Endothelial cell of umbilical vein (primary cell): Measurements from ENCODE around the gene TRANK1. TPM values are rescaled to one million over a fixed set of nuclear protein-coding genes. Genes with fewer than 3 reads are reported as not detected.
A peak's percentile ranks its signal among the peaks of the same experiment; 100 is the strongest.

Source experiments
- BruUV-seq: library from RNA; stranded (reverse); fragments of 400-500 nt; replicated peaks from 2 replicates; lab custom pipeline; 2021; lab: Mats Ljungman, UMichigan
- CTCF ChIA-PET: fragments of 300-600, 350-600 bp; sonication (Branson Sonifier 250); formaldehyde crosslinking; loops from one replicate; lab custom pipeline; 2021; ENCODE audit warnings: antibody characterized with exemption, inconsistent platforms; lab: Charles Lee
- POLR2A ChIA-PET: fragments of 300-600, 350-600 bp; sonication (Branson Sonifier 250); formaldehyde crosslinking; loops from one replicate; lab custom pipeline; 2021; ENCODE audit warnings: antibody characterized with exemption, inconsistent platforms; lab: Charles Lee
- DNase-seq: peaks from one replicate; pipeline ENCODE4 v3.0.0-alpha.2; 2011; ENCODE audit warnings: low read depth, low spot score
- FAIRE-seq: peaks from 2 replicates; lab custom pipeline; 2011; peaks lifted over from hg19 to GRCh38; lab: Jason Lieb, UNC
- H2AFZ ChIP-seq: 2 replicates; pipeline ENCODE4 v1.6.0; 2012; ENCODE audit warnings: low read depth, low read length, control low read depth, inconsistent platforms
- H3K27ac ChIP-seq: 2 replicates; pipeline ENCODE4 v1.5.1; 2011; ENCODE audit warnings: low read depth, mild to moderate bottlenecking, control low read depth, low read length, moderate library complexity; ENCODE audit not compliant: insufficient read depth
- H3K27me3 ChIP-seq, 2 experiments: 2 replicates each; pipeline versions ENCODE4 v1.6.0 to v1.6.1; 2011; ENCODE audit warnings: low read length in 2 of 2, mixed read lengths in 1 of 2; ENCODE audit not compliant: control insufficient read depth in 2 of 2, insufficient read depth in 2 of 2
- H3K36me3 ChIP-seq, 2 experiments: 2 replicates in 1 of 2; 3 replicates in 1 of 2; pipeline ENCODE4 v1.5.1; 2011; ENCODE audit warnings: low read length in 2 of 2, mild to moderate bottlenecking in 1 of 2, moderate library complexity in 1 of 2; ENCODE audit not compliant: control insufficient read depth in 2 of 2, insufficient read depth in 2 of 2; ENCODE audit errors: extremely low read depth in 1 of 2
- H3K4me1 ChIP-seq: 3 replicates; pipeline ENCODE4 v1.5.1; 2011; ENCODE audit warnings: mild to moderate bottlenecking, low read length; ENCODE audit not compliant: control insufficient read depth, insufficient read depth; ENCODE audit errors: extremely low read depth
- H3K4me2 ChIP-seq: 2 replicates; pipeline ENCODE4 v1.6.1; 2011; ENCODE audit warnings: low read length, control low read depth, mixed read lengths; ENCODE audit not compliant: insufficient read depth
- H3K4me3 ChIP-seq, 3 experiments: fragments of 200-600 bp in 1 of 3; sonication (generic), shearing (Covaris generic) in 1 of 3; replicated peaks in 1 of 3; 2 replicates each; pipeline ENCODE4 v1.5.1; 2011 to 2016; ENCODE audit warnings: control low read depth in 3 of 3, low read length in 3 of 3, mild to moderate bottlenecking in 2 of 3, inconsistent platforms in 1 of 3, low read depth in 1 of 3, moderate library complexity in 1 of 3; ENCODE audit not compliant: insufficient read depth in 1 of 3
- H3K79me2 ChIP-seq: 2 replicates; pipeline ENCODE4 v1.6.0; 2012; ENCODE audit warnings: low read length, inconsistent platforms; ENCODE audit not compliant: control insufficient read depth, insufficient read depth
- H3K9ac ChIP-seq: replicated peaks from 2 replicates; pipeline ENCODE3; 2011; ENCODE audit warnings: low read length, control low read depth; ENCODE audit not compliant: insufficient read depth; ENCODE audit errors: extremely low read depth
- H3K9me1 ChIP-seq: replicated peaks from 3 replicates; pipeline ENCODE4 v1.6.0; 2011; ENCODE audit warnings: mild to moderate bottlenecking, low read length; ENCODE audit not compliant: control insufficient read depth, insufficient read depth; ENCODE audit errors: extremely low read depth
- H3K9me3 ChIP-seq: replicated peaks from 2 replicates; pipeline ENCODE4 v1.5.1; 2012; ENCODE audit warnings: low read length, inconsistent platforms; ENCODE audit not compliant: control insufficient read depth, insufficient read depth
- H4K20me1 ChIP-seq: replicated peaks from 2 replicates; pipeline ENCODE3; 2011; ENCODE audit warnings: mild to moderate bottlenecking, low read length; ENCODE audit not compliant: control insufficient read depth, insufficient read depth; ENCODE audit errors: extremely low read depth
- EZH2 ChIP-seq: IDR thresholded peaks from 2 replicates; pipeline ENCODE4 v1.6.1; 2012; ENCODE audit warnings: borderline replicate concordance, low read depth, mild to moderate bottlenecking, moderate library complexity, low read length, inconsistent platforms; ENCODE audit not compliant: severe bottlenecking
- FOS ChIP-seq: IDR thresholded peaks from 2 replicates; pipeline ENCODE4 v1.6.1; 2011; ENCODE audit warnings: mild to moderate bottlenecking, low read length, moderate library complexity, borderline replicate concordance; ENCODE audit not compliant: insufficient read depth
- GATA2 ChIP-seq: IDR thresholded peaks from 2 replicates; pipeline ENCODE4 v1.7.0; 2011; ENCODE audit warnings: low read depth, mild to moderate bottlenecking, moderate library complexity, mixed read lengths, low read length; ENCODE audit not compliant: insufficient read length, insufficient read depth
- JUN ChIP-seq: IDR thresholded peaks from 2 replicates; pipeline ENCODE4 v1.6.1; 2011; ENCODE audit warnings: borderline replicate concordance, low read depth; ENCODE audit not compliant: insufficient read length, insufficient read depth
- MAX ChIP-seq: IDR thresholded peaks from 2 replicates; pipeline ENCODE4 v1.6.1; 2011; ENCODE audit not compliant: insufficient read depth, insufficient read length
- MYC ChIP-seq: IDR thresholded peaks from one replicate; pipeline ENCODE4 v1.6.1; 2011; ENCODE audit warnings: mild to moderate bottlenecking, low read depth, low read length
- POLR2A ChIP-seq: IDR thresholded peaks from 2 replicates; pipeline ENCODE4 v1.6.1; 2012; ENCODE audit warnings: low read depth, mild to moderate bottlenecking, control low read depth, low read length
- POLR2AphosphoS5 ChIP-seq: IDR thresholded peaks from 2 replicates; pipeline ENCODE4 v1.6.1; 2012; ENCODE audit warnings: low read depth, mild to moderate bottlenecking, control low read depth, low read length, moderate library complexity; ENCODE audit not compliant: insufficient read depth
- dilution Hi-C: fragments of 300-500 bp; cut with MboI; formaldehyde crosslinking; loops from one replicate; pipeline ENCODE4 v1.15.0; 2019; ENCODE audit warnings: low sequenced_read_pairs; ENCODE audit not compliant: extremely low pct_ligation_motif_present
- intact Hi-C: fragments of 100-400 bp; cut with micrococcal nuclease; formaldehyde crosslinking; loops from one replicate; pipeline ENCODE4 v1.10.0; 2022
- polyA plus RNA-seq, 4 experiments: library from polyadenylated mRNA; depleted of rRNA in 3 of 4; stranded (reverse) in 3 of 4; unstranded in 1 of 4; fragments of >200 nt; gene quantifications; 2 replicates each; pipeline versions ENCODE4 v1.2.1 to v1.2.3, GENCODE V29; 2011 to 2012; ENCODE audit warnings: missing spikeins in 1 of 4
- total RNA-seq: library from RNA; stranded (reverse); gene quantifications from 2 replicates; pipeline ENCODE4 v1.2.3, GENCODE V29; 2021
- TF ChIP-seq, protein P1 (sequence below), 2 donors: IDR thresholded peaks; 1 replicate in 1 of 2; 2 replicates in 1 of 2; pipeline ENCODE4 v1.5.1; 2011; ENCODE audit warnings: low read length in 2 of 2, mild to moderate bottlenecking in 2 of 2, moderate library complexity in 2 of 2, control low read depth in 1 of 2, inconsistent platforms in 1 of 2, low read depth in 1 of 2; ENCODE audit not compliant: insufficient read depth in 1 of 2; ENCODE audit errors: extremely low read depth in 1 of 2

Gene TRANK1
- total and polyA plus RNA-seq, 2 donors (not counting 3 experiments of a cell fraction or from before 2014, with no cell fraction given) = 4.6 to 14.4 TPM

DNA sequence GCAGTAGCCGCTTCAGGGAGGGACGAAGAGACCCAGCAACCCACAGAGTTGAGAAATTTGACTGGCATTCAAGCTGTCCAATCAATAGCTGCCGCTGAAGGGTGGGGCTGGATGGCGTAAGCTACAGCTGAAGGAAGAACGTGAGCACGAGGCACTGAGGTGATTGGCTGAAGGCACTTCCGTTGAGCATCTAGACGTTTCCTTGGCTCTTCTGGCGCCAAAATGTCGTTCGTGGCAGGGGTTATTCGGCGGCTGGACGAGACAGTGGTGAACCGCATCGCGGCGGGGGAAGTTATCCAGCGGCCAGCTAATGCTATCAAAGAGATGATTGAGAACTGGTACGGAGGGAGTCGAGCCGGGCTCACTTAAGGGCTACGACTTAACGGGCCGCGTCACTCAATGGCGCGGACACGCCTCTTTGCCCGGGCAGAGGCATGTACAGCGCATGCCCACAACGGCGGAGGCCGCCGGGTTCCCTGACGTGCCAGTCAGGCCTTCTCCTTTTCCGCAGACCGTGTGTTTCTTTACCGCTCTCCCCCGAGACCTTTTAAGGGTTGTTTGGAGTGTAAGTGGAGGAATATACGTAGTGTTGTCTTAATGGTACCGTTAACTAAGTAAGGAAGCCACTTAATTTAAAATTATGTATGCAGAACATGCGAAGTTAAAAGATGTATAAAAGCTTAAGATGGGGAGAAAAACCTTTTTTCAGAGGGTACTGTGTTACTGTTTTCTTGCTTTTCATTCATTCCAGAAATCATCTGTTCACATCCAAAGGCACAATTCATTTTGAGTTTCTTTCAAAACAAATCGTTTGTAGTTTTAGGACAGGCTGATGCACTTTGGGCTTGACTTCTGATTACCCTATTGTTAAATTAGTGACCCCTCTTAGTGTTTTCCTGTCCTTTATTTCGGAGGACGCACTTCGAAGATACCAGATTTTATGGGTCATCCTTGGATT is 48.8 kb upstream of the TRANK1 start, which contains the start of gene MLH1:
MLH1 (plus strand) TSS at position 193 of the 958 bp plus-strand sequence; CDS start at position 223, 30 bp downstream.
- Histone ChIP-seq H3K27me3 (no peaks in the 10 kb centered on the region), H3K4me2 (peak within 1 kb of the TSS; percentile 97), H3K9ac (peak within 1 kb of the TSS; percentile 95), H4K20me1 (peaks cover 2% of the 10 kb centered on the region), H3K9me1 (no peaks in the 10 kb centered on the region), H3K27ac (peak within 1 kb of the TSS; percentile 97), H3K4me1 (peaks cover 43% of the 10 kb centered on the region), H3K4me3 (peak within 1 kb of the TSS; percentile 32 to 89 (median 76)), H2AFZ (peak within 1 kb of the TSS; percentile 77), H3K79me2 (peaks cover 41% of the 10 kb centered on the region), H3K36me3 (peaks cover 0 to 2% of the 10 kb centered on the region in 2 experiments), H3K9me3 (no peaks in the 10 kb centered on the region)
- DNase-seq (peak; percentile 100), FAIRE-seq (peak; percentile 100)
- TSS peak; percentile 86 for BruUV-seq
- POLR2A ChIA-PET = interaction anchor here (0.8 kb wide), 2 partner anchors 189 to 251 kb away, joined by 3 to 4 read pairs; no protein-coding TSS in a partner anchor
- TF ChIP-seq POLR2AphosphoS5 (peak; percentile 91), MAX (peak; percentile 69), GATA2 (no peak), FOS (no peak), POLR2A (peak; percentile 91), EZH2 (no peak), MYC (no peak), JUN (no peak)
- TF ChIP-seq, protein P1, sequence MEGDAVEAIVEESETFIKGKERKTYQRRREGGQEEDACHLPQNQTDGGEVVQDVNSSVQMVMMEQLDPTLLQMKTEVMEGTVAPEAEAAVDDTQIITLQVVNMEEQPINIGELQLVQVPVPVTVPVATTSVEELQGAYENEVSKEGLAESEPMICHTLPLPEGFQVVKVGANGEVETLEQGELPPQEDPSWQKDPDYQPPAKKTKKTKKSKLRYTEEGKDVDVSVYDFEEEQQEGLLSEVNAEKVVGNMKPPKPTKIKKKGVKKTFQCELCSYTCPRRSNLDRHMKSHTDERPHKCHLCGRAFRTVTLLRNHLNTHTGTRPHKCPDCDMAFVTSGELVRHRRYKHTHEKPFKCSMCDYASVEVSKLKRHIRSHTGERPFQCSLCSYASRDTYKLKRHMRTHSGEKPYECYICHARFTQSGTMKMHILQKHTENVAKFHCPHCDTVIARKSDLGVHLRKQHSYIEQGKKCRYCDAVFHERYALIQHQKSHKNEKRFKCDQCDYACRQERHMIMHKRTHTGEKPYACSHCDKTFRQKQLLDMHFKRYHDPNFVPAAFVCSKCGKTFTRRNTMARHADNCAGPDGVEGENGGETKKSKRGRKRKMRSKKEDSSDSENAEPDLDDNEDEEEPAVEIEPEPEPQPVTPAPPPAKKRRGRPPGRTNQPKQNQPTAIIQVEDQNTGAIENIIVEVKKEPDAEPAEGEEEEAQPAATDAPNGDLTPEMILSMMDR (IDR thresholded peaks at IDR 0.05; ENCODE audit: extremely low read depth in 1 of 2, insufficient read depth in 1 of 2, low read depth in 1 of 2, low read length in 2 of 2) = no peak
- dilution Hi-C loops (no loop called here), intact Hi-C loops (loop anchor here (1.0 to 5.0 kb wide), 4 partner anchors 49 to 959 kb away; partner anchors contain the start of gene TRANK1)
- CTCF ChIA-PET = interaction anchor here (0.7 to 1.7 kb wide), 6 partner anchors 24 to 220 kb away, joined by 3 to 15 read pairs (median 4); no protein-coding TSS in a partner anchor
